GM12801 (cell line): ENCODE measurements around the gene ENPP3.

Source experiments
- TF ChIP-seq, protein P1 (sequence below): IDR thresholded peaks from one replicate; pipeline ENCODE4 v1.5.1; 2011; ENCODE audit warnings: control low read depth; ENCODE audit not compliant: insufficient read length; ENCODE audit errors: extremely low read depth

ENPP3 gene

DNA sequence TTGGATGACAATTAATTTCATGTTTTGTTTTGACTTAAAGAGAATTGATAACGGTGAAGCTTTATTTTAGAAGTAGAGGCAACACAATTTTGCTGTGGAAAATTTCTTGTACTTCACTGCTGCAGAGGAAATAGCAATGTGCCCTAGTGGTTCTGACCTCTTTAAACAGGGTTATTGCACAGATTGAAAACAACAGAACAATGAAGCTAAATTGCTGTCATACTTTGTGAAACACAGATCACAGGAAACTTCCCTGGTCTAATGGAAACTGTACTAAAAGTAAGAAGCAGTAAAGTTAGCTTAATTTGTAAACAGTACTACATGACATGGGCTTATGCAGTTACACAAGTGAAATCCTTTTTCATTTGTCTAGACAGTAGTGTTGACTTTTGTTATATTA is 32.8 kb downstream of the ENPP3 start:
- TF ChIP-seq, protein P1, sequence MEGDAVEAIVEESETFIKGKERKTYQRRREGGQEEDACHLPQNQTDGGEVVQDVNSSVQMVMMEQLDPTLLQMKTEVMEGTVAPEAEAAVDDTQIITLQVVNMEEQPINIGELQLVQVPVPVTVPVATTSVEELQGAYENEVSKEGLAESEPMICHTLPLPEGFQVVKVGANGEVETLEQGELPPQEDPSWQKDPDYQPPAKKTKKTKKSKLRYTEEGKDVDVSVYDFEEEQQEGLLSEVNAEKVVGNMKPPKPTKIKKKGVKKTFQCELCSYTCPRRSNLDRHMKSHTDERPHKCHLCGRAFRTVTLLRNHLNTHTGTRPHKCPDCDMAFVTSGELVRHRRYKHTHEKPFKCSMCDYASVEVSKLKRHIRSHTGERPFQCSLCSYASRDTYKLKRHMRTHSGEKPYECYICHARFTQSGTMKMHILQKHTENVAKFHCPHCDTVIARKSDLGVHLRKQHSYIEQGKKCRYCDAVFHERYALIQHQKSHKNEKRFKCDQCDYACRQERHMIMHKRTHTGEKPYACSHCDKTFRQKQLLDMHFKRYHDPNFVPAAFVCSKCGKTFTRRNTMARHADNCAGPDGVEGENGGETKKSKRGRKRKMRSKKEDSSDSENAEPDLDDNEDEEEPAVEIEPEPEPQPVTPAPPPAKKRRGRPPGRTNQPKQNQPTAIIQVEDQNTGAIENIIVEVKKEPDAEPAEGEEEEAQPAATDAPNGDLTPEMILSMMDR, result no peak

DNA sequence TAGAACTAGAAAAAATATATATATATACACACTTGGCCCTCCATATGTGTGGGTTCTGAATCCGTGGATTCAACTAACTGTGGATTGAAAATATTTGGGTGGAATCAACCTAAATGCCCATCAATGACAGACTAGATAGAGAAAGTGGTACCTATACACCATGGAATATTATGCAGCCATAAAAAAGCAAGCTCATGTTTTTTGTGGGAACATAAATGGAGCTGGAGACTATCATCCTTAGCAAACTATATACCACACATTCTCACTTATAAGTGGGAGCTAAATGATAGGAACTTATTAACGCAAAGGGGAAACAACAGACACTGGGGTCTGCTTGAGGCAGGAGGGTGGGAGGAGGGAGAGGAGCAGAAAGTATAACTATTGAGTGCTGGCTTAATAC is 36.1 kb downstream of the ENPP3 start:
- TF ChIP-seq, protein P1, result no peak

DNA sequence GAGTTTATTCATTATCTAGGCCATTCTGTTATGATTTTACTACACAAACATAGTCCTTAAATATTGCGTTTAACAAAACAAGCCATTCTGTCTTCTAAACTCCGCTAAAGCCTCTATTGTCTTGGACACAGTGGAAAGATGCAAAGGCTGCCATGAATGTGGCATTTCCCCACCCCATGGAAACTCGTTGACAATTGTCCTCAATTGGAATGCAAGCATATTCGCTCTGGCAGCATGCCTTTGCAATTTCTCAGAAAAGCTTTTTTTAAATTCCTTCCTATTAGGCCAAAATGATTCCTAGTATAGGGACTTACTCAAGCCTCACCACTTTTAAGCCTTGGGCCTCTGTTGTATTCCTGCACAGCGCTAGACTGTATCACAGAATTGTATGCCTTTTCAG is 41.3 kb downstream of the ENPP3 start:
- TF ChIP-seq, protein P1, result no peak

DNA sequence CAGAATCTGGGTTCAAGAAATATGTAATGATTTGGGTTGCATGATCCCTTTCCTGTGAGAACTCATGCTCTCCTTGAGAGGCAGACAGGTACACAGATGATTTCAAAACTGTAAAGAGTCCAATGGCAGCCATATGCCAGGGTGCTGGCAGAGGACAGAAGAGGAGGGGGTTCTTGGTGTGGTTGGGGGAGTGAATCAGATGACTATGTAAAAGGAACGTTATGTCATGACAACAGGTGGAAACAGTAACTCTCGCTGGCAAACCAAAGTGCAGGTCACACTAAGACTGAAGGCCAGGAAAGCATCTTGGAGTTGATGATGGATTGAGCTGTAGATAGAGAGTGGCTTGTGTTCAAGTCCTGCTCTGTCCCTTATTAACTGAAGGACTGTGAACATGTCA is 43.8 kb downstream of the ENPP3 start:
- TF ChIP-seq, protein P1, result no peak

DNA sequence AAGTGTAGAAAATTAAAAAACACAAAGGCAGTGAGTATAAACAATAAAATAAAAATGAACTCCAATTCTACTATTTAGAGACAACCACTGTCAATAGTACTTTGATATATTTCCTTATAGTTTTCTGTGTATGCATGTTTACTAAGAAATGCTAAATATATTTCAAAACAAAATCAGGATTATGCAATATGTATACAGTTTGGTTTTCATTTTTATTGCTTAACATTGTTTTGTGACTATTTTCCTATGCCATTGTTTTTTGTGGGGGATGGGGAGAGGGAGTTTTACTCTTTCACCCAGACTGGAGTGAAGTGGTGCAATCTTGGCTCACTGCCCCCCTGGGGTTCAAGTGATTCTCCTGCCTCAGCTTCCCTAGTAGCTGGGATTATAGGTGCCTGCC is 44.5 kb downstream of the ENPP3 start:
- TF ChIP-seq, protein P1, result no peak

DNA sequence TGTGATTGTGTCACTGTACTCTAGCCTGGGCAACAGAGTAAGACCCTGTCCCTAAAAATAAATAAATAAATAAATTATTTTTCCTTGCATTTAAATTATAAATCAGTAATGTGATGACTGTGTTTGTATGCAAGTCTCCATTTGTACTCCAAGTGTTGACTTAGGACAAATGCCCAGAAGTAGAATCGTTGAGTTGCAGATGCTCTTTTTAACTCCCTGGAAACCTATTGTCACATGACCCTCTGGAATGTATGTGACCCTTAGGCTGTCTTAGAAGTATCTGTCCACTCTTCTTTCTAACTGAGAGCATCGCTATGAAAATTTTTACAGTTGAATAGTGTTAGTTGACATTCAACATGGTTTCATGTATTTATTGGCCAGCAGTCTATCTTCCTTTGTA is 45.3 kb downstream of the ENPP3 start:
- TF ChIP-seq, protein P1, result no peak

DNA sequence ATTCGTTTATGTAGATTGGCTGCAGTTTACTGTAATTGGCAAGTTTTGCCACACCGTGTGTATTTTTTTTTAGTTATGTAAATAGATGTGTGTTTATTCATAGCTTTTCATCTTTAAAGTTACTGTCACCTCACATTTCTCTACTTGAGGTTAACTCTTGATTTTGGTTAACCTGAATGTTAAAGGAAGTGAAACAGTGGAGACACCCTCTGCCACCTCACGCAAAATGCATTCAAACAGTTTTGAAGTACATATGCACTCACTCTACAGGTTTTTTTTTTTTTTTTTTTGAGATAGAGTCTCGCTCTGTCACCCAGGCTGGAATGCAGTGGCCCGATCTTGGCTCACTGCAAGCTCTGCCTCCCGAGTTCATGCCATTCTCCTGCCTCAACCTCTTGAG is 46.4 kb downstream of the ENPP3 start:
- TF ChIP-seq, protein P1, result no peak

DNA sequence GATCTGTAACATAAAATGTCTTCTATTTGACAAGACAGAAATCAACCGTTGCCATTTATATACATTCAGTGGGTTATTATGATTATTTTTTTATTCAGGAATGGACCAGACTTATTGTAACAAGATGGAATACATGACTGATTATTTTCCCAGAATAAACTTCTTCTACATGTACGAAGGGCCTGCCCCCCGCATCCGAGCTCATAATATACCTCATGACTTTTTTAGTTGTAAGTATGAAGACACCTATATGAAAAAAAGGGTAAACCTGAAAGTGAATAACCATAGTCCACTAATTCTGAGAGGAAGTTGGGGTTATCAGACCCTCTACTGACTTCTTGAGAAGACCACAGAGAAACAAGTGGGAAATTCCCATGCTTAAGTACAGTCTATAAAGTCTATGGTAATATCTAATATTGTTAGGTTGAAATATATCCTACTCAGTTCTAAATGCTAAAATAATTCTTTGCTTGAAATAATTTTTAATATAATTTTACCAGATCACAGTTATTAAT is 48.2 kb downstream of the ENPP3 start:
- TF ChIP-seq, protein P1, result no peak
